HG02884 (cell line): ENCODE results near the gene BRMS1.

Experiments
- ATAC-seq: cut with Tn5 transposase; IDR thresholded peaks from one replicate; pipeline ENCODE4 v1.9.1; 2021; ENCODE audit warnings: mild to moderate bottlenecking, moderate library complexity; ENCODE audit not compliant: unreplicated experiment

BRMS1 gene

GRCh38 chr11:66287889-66288670, 56.8 kb downstream of the BRMS1 start:
- ATAC-seq: no peak
